PFSK-1 (cell line): ENCODE measurements around the gene CCHCR1.

Experiments used
- POLR2AphosphoS5 ChIP-seq: IDR thresholded peaks from 2 replicates; pipeline ENCODE4 v1.6.1; 2012; ENCODE audit warnings: low read depth, mild to moderate bottlenecking, control low read depth, low read length, moderate library complexity
- TF ChIP-seq, protein P1 (sequence below), 2 experiments: IDR thresholded peaks; 2 replicates each; pipeline versions ENCODE4 v1.6.1 to v1.8.0; 2011 to 2012; ENCODE audit warnings: low read depth in 2 of 2, low read length in 2 of 2, control low read depth in 1 of 2, inconsistent platforms in 1 of 2, mild to moderate bottlenecking in 1 of 2, moderate library complexity in 1 of 2; ENCODE audit not compliant: insufficient read depth in 1 of 2

- no peak for TF ChIP-seq POLR2AphosphoS5
- TF ChIP-seq, protein P1, sequence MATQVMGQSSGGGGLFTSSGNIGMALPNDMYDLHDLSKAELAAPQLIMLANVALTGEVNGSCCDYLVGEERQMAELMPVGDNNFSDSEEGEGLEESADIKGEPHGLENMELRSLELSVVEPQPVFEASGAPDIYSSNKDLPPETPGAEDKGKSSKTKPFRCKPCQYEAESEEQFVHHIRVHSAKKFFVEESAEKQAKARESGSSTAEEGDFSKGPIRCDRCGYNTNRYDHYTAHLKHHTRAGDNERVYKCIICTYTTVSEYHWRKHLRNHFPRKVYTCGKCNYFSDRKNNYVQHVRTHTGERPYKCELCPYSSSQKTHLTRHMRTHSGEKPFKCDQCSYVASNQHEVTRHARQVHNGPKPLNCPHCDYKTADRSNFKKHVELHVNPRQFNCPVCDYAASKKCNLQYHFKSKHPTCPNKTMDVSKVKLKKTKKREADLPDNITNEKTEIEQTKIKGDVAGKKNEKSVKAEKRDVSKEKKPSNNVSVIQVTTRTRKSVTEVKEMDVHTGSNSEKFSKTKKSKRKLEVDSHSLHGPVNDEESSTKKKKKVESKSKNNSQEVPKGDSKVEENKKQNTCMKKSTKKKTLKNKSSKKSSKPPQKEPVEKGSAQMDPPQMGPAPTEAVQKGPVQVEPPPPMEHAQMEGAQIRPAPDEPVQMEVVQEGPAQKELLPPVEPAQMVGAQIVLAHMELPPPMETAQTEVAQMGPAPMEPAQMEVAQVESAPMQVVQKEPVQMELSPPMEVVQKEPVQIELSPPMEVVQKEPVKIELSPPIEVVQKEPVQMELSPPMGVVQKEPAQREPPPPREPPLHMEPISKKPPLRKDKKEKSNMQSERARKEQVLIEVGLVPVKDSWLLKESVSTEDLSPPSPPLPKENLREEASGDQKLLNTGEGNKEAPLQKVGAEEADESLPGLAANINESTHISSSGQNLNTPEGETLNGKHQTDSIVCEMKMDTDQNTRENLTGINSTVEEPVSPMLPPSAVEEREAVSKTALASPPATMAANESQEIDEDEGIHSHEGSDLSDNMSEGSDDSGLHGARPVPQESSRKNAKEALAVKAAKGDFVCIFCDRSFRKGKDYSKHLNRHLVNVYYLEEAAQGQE (IDR thresholded peaks at IDR 0.05; ENCODE audit: insufficient read depth in 1 of 2, low read depth in 2 of 2, low read length in 2 of 2): no peak
These were observed 34.6 kb downstream of the CCHCR1 start for GRCh38 chr6:31122791-31123706.
